Esophagus squamous epithelium (tissue), 5 donors: ENCODE measurements around the gene PYGB. TPM values are rescaled to one million over a fixed set of nuclear protein-coding genes. Genes with fewer than 3 reads are reported as not detected.
"Not testable (repeated sequence)": the region's sequence is repeated elsewhere in the genome, so short reads cannot be mapped to it uniquely, and the experiment has no call there.

Experiments used
- DNase-seq: peaks from one replicate; lab custom pipeline; 2025; lab: John Stamatoyannopoulos, UW
- H3K27ac ChIP-seq, 4 donors: fragments of 200-600 bp; sonication (generic); one replicate each; pipeline ENCODE4 v1.5.1; 2016 to 2019; ENCODE audit warnings: mild to moderate bottlenecking in 1 of 4
- H3K27me3 ChIP-seq, 4 donors: fragments of 200-600 bp; sonication (generic); 1 replicate in 3 of 4; 2 replicates in 1 of 4; pipeline versions ENCODE4 v1.5.1 to v1.6.0; 2017 to 2021; ENCODE audit warnings: antibody characterized with exemption in 1 of 4
- H3K36me3 ChIP-seq, 3 donors: fragments of 200-600 bp; sonication (generic); one replicate each; pipeline ENCODE4 v1.5.1; 2016 to 2019
- H3K4me1 ChIP-seq, 3 donors: fragments of 200-600 bp; sonication (generic); one replicate each; pipeline ENCODE4 v1.5.1; 2017 to 2019
- H3K4me3 ChIP-seq, 4 donors: fragments of 200-600 bp; sonication (generic); 1 replicate in 3 of 4; 2 replicates in 1 of 4; pipeline ENCODE4 v1.5.1; 2016 to 2019; ENCODE audit warnings: mild to moderate bottlenecking in 2 of 4, moderate library complexity in 1 of 4
- H3K9me3 ChIP-seq, 3 donors: fragments of 200-600 bp; sonication (generic); one replicate each; pipeline ENCODE4 v1.5.1; 2016 to 2019
- CTCF ChIP-seq, 6 experiments: fragments of 450-650 bp in 4 of 6; fragments of 200-600 bp in 2 of 6; sonication (generic) in 2 of 6; IDR thresholded peaks; one replicate each; pipeline ENCODE4 v1.5.1; 2016 to 2019; ENCODE audit warnings: antibody characterized with exemption in 6 of 6, mild to moderate bottlenecking in 4 of 6, moderate library complexity in 4 of 6
- POLR2A ChIP-seq, 4 donors: fragments of 450-650 bp; IDR thresholded peaks; one replicate each; pipeline ENCODE4 v1.6.1; 2017; ENCODE audit warnings: antibody characterized with exemption in 4 of 4, mild to moderate bottlenecking in 4 of 4, moderate library complexity in 3 of 4
- WGBS, 2 donors: methylation state at CpG; one replicate each; pipeline ENCODE4 v1.1.5; 2018; 5-methylcytosine and 5-hydroxymethylcytosine counted together
- intact Hi-C: fragments of 100-400 bp; cut with DNase I; formaldehyde crosslinking; loops from one replicate; pipeline ENCODE4 v1.15.0; 2022
- total RNA-seq, 4 donors: library from RNA; depleted of rRNA; stranded (reverse); fragments of >200 nt; gene quantifications; one replicate each; pipeline ENCODE4 v1.1.0, GENCODE V29; 2016
- donor health status: DM: yes; HTN: yes; CAD: no.

The PYGB gene
- total RNA-seq, 4 donors from 2014 or later = 70.8 to 127 (median 95.6) TPM

DNA sequence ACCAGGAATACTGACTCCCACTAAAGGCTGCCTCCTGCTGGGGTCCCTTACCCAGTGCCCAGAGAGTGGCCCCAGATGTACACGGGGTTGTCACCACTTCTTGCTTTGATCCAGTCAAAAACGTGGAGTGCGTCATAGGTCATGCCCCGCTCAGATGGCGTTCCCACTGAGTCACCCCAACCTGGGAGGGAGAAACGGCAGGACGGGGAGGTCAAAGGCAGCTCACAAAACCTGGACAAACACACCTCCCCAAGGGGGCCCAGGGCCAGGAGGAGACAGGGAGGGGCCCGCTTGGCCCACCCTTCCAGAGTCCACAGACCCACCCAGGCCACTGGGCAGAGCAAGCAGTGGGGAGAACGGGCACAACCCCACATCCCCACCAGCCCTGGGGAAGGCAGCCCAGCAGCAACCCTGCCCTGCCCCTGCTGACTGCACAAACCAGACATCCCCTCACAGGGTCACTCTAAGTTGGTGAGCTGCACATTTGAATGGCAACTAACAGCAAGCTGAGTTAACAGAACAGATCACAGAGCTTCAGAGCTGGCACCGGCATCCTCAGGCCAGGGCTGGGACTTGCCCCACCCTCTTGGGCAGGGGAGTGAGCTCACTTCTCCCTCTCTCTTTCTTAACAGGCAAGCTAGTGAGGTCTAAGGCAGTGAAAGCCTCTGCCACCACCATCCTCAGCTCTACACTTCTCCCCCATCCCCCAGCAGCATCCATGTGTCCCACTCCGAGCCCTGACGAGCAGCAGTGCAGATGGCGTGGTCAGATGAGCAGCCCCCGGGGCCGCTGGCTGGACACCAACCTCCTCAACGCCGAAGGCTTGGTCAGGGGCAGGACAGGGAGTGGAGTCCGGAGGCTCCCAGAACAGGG is 61.7 kb downstream of the PYGB start:
- Histone ChIP-seq H3K27ac (peak overlapping the region; percentile 70 to 92 (median 77)), H3K27me3 (no peaks in the 10 kb centered on the region), H3K4me3 (peak overlapping the region in 1 of 4 donors; percentile 39), H3K36me3 (peaks cover 0 to 60% (median 0%) of the 10 kb centered on the region in 3 donors), H3K9me3 (no peaks in the 10 kb centered on the region), H3K4me1 (peaks cover 14 to 30% (median 24%) of the 10 kb centered on the region in 3 donors)
- no peak for DNase-seq
- intact Hi-C loops = loop anchor here (5.0 kb wide), 1 partner anchor 88 kb away; no protein-coding TSS in a partner anchor
- peak in 1 of 4 donors; percentile 13 for TF ChIP-seq POLR2A (IDR thresholded peaks at IDR 0.05)
- TF ChIP-seq CTCF (IDR thresholded peaks at IDR 0.05) = no peak
- WGBS, 2 donors = 40 to 51% methylated on average over 1 to 9 of the region's 18 CpGs

- Histone ChIP-seq H3K9me3 (no peaks in the 10 kb centered on the region), H3K27ac (peak overlapping the region; percentile 70 to 92 (median 77)), H3K4me3 (peak overlapping the region in 2 of 4 donors; percentile 13 to 39), H3K4me1 (peaks cover 14 to 30% (median 24%) of the 10 kb centered on the region in 3 donors), H3K27me3 (no peaks in the 10 kb centered on the region), H3K36me3 (peaks cover 0 to 60% (median 0%) of the 10 kb centered on the region in 3 donors)
- intact Hi-C loops = loop anchor here (5.0 kb wide), 1 partner anchor 87 kb away; no protein-coding TSS in a partner anchor
- TF ChIP-seq CTCF (IDR thresholded peaks at IDR 0.05) = peak in 5 of 6 experiments; percentile 26 to 65 (median 34)
- peak in 1 of 4 donors; percentile 8 for TF ChIP-seq POLR2A (IDR thresholded peaks at IDR 0.05)
- DNase-seq = peak; percentile 37
- WGBS, 2 donors = 11 to 15% methylated on average over 6 of the region's 6 CpGs
These were observed 62.5 kb downstream of the PYGB start for GRCh38 chr20:25310268-25310920.

- WGBS, 2 donors = 59 to 64% methylated on average over 4 to 6 of the region's 6 CpGs
- Histone ChIP-seq H3K9me3 (no peaks in the 10 kb centered on the region), H3K27me3 (no peaks in the 10 kb centered on the region), H3K36me3 (peaks cover 0 to 58% (median 0%) of the 10 kb centered on the region in 3 donors), H3K4me1 (peaks cover 14 to 30% (median 24%) of the 10 kb centered on the region in 3 donors), H3K4me3 (peak overlapping the region in 2 of 4 donors; percentile 13 to 39), H3K27ac (peak overlapping the region; percentile 70 to 92 (median 77))
- intact Hi-C loops = loop anchor here (5.0 kb wide), 1 partner anchor 86 kb away; no protein-coding TSS in a partner anchor
- TF ChIP-seq POLR2A (IDR thresholded peaks at IDR 0.05) (no peak), CTCF (IDR thresholded peaks at IDR 0.05) (no peak)
- no peak for DNase-seq
These were observed 63.2 kb downstream of the PYGB start for GRCh38 chr20:25310921-25311728.

DNA sequence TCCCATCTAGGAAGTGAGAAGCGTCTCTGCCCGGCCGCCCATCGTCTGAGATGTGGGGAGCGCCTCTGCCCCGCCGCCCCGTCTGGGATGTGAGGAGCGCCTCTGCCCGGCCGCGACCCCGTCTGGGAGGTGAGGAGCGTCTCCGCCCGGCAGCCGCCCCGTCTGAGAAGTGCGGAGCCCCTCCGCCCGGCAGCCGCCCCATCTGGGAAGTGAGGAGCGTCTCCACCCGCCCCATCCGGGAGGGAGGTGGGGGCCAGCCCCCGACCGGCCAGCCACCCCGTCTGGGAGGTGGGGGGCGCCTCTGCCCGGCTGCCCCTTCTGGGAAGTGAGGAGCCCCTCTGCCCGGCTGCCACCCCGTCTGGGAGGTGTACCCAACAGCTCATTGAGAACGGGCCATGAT is 64.8 kb downstream of the PYGB start:
- Histone ChIP-seq H3K4me1 (peaks cover 14 to 38% (median 24%) of the 10 kb centered on the region in 3 donors), H3K36me3 (peaks cover 0 to 55% (median 0%) of the 10 kb centered on the region in 3 donors)
- intact Hi-C loops = loop anchor here (5.0 kb wide), 1 partner anchor 85 kb away; no protein-coding TSS in a partner anchor
- not testable (repeated sequence) for H3K27ac ChIP-seq, H3K27me3 ChIP-seq, H3K4me3 ChIP-seq, H3K9me3 ChIP-seq, DNase-seq
- no CpG with 5 or more reads among the region's 33 CpGs for WGBS, 2 donors

GRCh38 chr20:25313593-25313992 is 65.7 kb downstream of the PYGB start:
- Histone ChIP-seq H3K9me3 (no peaks in the 10 kb centered on the region), H3K4me3 (no peak overlapping the region), H3K27me3 (no peaks in the 10 kb centered on the region), H3K36me3 (peaks cover 0 to 47% (median 0%) of the 10 kb centered on the region in 3 donors), H3K27ac (no peak overlapping the region), H3K4me1 (peaks cover 14 to 38% (median 24%) of the 10 kb centered on the region in 3 donors)
- intact Hi-C loops = loop anchor here (5.0 kb wide), 1 partner anchor 84 kb away; no protein-coding TSS in a partner anchor
- no peak for DNase-seq
- 62 to 63% methylated on average over 2 of the region's 2 CpGs for WGBS, 2 donors
- no peak for TF ChIP-seq CTCF (IDR thresholded peaks at IDR 0.05)
- TF ChIP-seq POLR2A (IDR thresholded peaks at IDR 0.05) = no peak
